Ishikawa (cell line): ENCODE results near the gene PINK1.
A peak's percentile ranks its signal among the peaks of the same experiment; 100 is the strongest.

Experiments
- CEBPB ChIP-seq: IDR thresholded peaks from 2 replicates; pipeline ENCODE4 v1.6.1; 2012
- CREB1 ChIP-seq: IDR thresholded peaks from 2 replicates; pipeline ENCODE4 v1.6.1; 2012; ENCODE audit warnings: low read depth
- EGR1 ChIP-seq: IDR thresholded peaks from 2 replicates; pipeline ENCODE4 v1.6.1; 2012
- EP300 ChIP-seq: IDR thresholded peaks from 2 replicates; pipeline ENCODE4 v1.6.1; 2012; ENCODE audit warnings: borderline replicate concordance
- FOXM1 ChIP-seq: IDR thresholded peaks from 2 replicates; pipeline ENCODE4 v1.6.1; 2012; ENCODE audit warnings: low read depth, borderline replicate concordance
- NFIC ChIP-seq: IDR thresholded peaks from 2 replicates; pipeline ENCODE4 v1.6.1; 2012
- RAD21 ChIP-seq: IDR thresholded peaks from 2 replicates; pipeline ENCODE4 v1.6.1; 2012; ENCODE audit warnings: low read depth
- REST ChIP-seq: IDR thresholded peaks from 2 replicates; pipeline ENCODE4 v1.6.1; 2012; ENCODE audit warnings: low read depth, mild to moderate bottlenecking
- TAF1 ChIP-seq: IDR thresholded peaks from 2 replicates; pipeline ENCODE4 v1.6.1; 2012; ENCODE audit warnings: low read depth, mild to moderate bottlenecking
- TCF12 ChIP-seq: IDR thresholded peaks from 2 replicates; pipeline ENCODE4 v1.6.1; 2012; ENCODE audit warnings: low read depth
- TEAD4 ChIP-seq: IDR thresholded peaks from 2 replicates; pipeline ENCODE4 v1.6.1; 2012
- YY1 ChIP-seq: IDR thresholded peaks from 2 replicates; pipeline ENCODE4 v1.6.1; 2012; ENCODE audit warnings: low read depth
- ZBTB7A ChIP-seq: IDR thresholded peaks from 2 replicates; pipeline ENCODE4 v1.6.1; 2012; ENCODE audit warnings: low read depth
- TF ChIP-seq, protein P1 (sequence below): IDR thresholded peaks from 2 replicates; pipeline ENCODE4 v1.6.1; 2012
- TF ChIP-seq, protein P2 (sequence below): IDR thresholded peaks from 2 replicates; pipeline ENCODE4 v1.6.1; 2012

Gene PINK1

DNA sequence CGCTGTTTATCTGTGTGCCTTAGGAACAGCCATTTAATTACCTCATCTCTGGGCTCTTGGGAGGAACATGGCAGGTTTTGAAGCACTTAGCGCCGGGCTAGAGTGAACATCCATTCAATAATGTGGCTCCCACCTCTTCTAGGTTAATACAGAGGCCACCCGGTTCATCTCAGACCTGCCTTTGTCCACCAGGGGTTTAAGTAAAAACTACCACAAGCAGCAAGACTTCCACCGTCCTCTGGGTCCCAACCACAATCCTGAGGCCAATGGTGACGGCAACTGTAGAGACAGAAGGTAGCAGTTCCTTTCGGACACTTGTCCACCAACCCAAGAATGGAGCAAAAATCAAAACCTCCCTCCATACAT is 28.8 kb downstream of the PINK1 start:
- TF ChIP-seq EGR1 = no peak
- no peak for TF ChIP-seq CREB1
- TF ChIP-seq YY1 = no peak
- no peak for TF ChIP-seq RAD21
- TF ChIP-seq REST = no peak
- TF ChIP-seq ZBTB7A = no peak
- TF ChIP-seq EP300 = no peak
- no peak for TF ChIP-seq TCF12
- TF ChIP-seq TAF1 = no peak
- TF ChIP-seq CEBPB = no peak
- no peak for TF ChIP-seq NFIC
- TF ChIP-seq, protein P1, sequence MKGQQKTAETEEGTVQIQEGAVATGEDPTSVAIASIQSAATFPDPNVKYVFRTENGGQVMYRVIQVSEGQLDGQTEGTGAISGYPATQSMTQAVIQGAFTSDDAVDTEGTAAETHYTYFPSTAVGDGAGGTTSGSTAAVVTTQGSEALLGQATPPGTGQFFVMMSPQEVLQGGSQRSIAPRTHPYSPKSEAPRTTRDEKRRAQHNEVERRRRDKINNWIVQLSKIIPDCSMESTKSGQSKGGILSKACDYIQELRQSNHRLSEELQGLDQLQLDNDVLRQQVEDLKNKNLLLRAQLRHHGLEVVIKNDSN = no peak
- TF ChIP-seq, protein P2, sequence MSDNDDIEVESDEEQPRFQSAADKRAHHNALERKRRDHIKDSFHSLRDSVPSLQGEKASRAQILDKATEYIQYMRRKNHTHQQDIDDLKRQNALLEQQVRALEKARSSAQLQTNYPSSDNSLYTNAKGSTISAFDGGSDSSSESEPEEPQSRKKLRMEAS = no peak

DNA sequence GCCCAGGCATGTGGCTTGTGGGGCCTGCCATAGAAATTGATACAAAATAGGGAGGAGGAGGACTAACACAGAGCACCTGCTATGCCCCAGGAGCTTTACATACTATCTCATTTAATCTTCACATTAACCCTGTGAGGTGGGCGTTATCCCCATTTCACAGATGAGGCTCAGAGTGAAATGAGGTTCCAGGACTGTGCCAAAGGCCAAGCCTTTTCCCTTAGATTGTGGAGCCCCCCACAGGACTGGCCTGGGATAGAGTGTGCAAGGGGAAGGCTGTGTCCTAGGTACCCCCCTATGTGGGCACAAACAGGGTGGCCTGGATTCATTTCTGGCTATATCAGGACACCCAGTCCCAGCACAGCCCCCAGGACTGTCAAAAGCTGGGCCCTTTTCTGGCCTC is 30.1 kb downstream of the PINK1 start:
- TF ChIP-seq NFIC = no peak
- TF ChIP-seq RAD21 = peak; percentile 23; the same call in 1 of the 2 replicates
- no peak for TF ChIP-seq CREB1

GRCh38 chr1:20663969-20664715 is 30.9 kb downstream of the PINK1 start:
- TF ChIP-seq FOXM1 = no peak
- no peak for TF ChIP-seq RAD21
- TF ChIP-seq, protein P1 = no peak
- TF ChIP-seq ZBTB7A = no peak
- TF ChIP-seq NFIC = no peak

DNA sequence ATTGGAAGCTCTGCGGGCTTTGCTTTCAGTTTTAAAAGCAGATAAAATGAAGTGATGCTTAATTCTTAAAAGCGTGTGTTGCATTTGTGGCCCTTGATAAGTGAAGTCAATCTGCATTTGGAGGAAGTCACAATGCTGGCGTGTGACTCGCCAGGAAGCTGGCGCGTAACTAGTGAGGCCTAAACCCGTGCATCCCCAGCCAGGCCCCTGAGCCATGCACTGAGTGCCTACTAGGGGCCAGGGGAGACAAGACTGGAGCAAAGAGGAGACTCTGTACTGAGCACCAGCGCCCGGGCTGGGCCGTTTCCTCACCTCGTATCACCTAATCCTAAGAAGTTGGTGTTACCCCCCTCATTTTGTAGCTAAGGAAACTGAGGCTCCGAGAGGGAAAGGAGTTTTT is 32.5 kb downstream of the PINK1 start:
- TF ChIP-seq CREB1 = no peak
- no peak for TF ChIP-seq TAF1
- no peak for TF ChIP-seq REST
- no peak for TF ChIP-seq NFIC
- TF ChIP-seq EGR1 = no peak
- no peak for TF ChIP-seq ZBTB7A
- no peak for TF ChIP-seq TCF12
- TF ChIP-seq, protein P2 = no peak
- no peak for TF ChIP-seq YY1
- TF ChIP-seq TEAD4 = no peak
- TF ChIP-seq CEBPB = no peak
- TF ChIP-seq EP300 = no peak
- TF ChIP-seq RAD21 = no peak
- TF ChIP-seq, protein P1 = no peak
- no peak for TF ChIP-seq FOXM1

DNA sequence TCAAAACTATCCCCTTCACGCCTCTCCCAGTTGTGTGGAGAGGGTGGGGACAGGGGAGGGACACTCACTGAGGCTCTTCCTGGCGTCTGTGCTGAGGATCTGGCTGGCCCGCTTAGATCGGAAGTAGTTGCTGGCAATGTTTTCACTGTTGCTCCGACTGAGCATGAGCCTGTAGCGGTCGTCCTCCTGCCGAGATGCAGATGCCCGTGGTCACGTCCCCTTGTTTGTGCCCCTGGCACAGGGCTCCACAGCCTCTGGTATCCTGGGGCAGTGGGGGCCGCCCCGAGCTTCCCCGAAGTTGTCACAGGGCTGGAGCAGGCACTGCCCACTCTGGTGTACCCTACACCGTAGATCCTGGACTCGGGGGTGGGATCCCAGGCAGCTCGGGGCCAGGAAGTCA is 32.9 kb downstream of the PINK1 start:
- no peak for TF ChIP-seq REST
- TF ChIP-seq NFIC = no peak
- TF ChIP-seq CEBPB = no peak
- TF ChIP-seq, protein P1 = no peak
- TF ChIP-seq RAD21 = no peak
